CD14-positive monocyte (primary cell): ENCODE measurements around the gene INPP5F. TPM values are rescaled to one million over a fixed set of nuclear protein-coding genes. Genes with fewer than 3 reads are reported as not detected.

Experiments
- DNase-seq, 3 donors: peaks; one replicate each; pipeline ENCODE4 v3.0.0-alpha.2; 2011 to 2022
- H2AFZ ChIP-seq: 2 replicates; pipeline ENCODE4 v1.6.0; 2012; ENCODE audit warnings: mild to moderate bottlenecking, low read depth, low read length, inconsistent platforms; ENCODE audit not compliant: insufficient read depth, poor library complexity, severe bottlenecking
- H3K27ac ChIP-seq, 2 donors: 1 replicate in 1 of 2; 2 replicates in 1 of 2; pipeline ENCODE4 v1.5.1; 2012 to 2013; ENCODE audit warnings: low read length in 2 of 2, control low read depth in 1 of 2, inconsistent platforms in 1 of 2, low read depth in 1 of 2, mild to moderate bottlenecking in 1 of 2
- H3K27me3 ChIP-seq, 2 donors: one replicate each; pipeline versions ENCODE4 v1.6.0 to v1.6.1; 2011 to 2013; ENCODE audit warnings: low read length in 2 of 2; ENCODE audit not compliant: control insufficient read depth in 2 of 2, insufficient read depth in 2 of 2
- H3K36me3 ChIP-seq, 2 donors: replicated peaks in 1 of 2; 1 replicate in 1 of 2; 2 replicates in 1 of 2; pipeline versions ENCODE4 v1.5.1 to v1.6.1; 2012 to 2013; ENCODE audit warnings: low read length in 2 of 2, control low read depth in 1 of 2, inconsistent platforms in 1 of 2, mild to moderate bottlenecking in 1 of 2; ENCODE audit not compliant: insufficient read depth in 2 of 2, control insufficient read depth in 1 of 2
- H3K4me1 ChIP-seq, 2 donors: 1 replicate in 1 of 2; 2 replicates in 1 of 2; pipeline versions ENCODE4 v1.5.1 to v1.6.1; 2012 to 2013; ENCODE audit warnings: low read length in 2 of 2, control low read depth in 1 of 2, inconsistent platforms in 1 of 2, mild to moderate bottlenecking in 1 of 2, moderate library complexity in 1 of 2; ENCODE audit not compliant: insufficient read depth in 2 of 2, control insufficient read depth in 1 of 2
- H3K4me2 ChIP-seq: replicated peaks from 2 replicates; pipeline ENCODE3; 2012; ENCODE audit warnings: low read length, moderate library complexity, mild to moderate bottlenecking; ENCODE audit not compliant: poor library complexity, severe bottlenecking; ENCODE audit errors: extremely low read depth
- H3K4me3 ChIP-seq, 3 experiments: fragments of 200-600 bp in 1 of 3; sonication (generic) in 1 of 3; replicated peaks in 1 of 3; 1 replicate in 2 of 3; 2 replicates in 1 of 3; pipeline ENCODE4 v1.5.1; 2011 to 2013; ENCODE audit warnings: low read length in 3 of 3, mild to moderate bottlenecking in 3 of 3, control low read depth in 2 of 3, low read depth in 2 of 3, inconsistent platforms in 1 of 3, moderate library complexity in 1 of 3
- H3K79me2 ChIP-seq: 2 replicates; pipeline ENCODE4 v1.6.0; 2012; ENCODE audit warnings: mild to moderate bottlenecking, control low read depth, inconsistent platforms, low read length, moderate library complexity; ENCODE audit not compliant: insufficient read depth
- H3K9ac ChIP-seq: 2 replicates; pipeline ENCODE4 v1.6.0; 2017; ENCODE audit warnings: low read length, mild to moderate bottlenecking; ENCODE audit not compliant: insufficient read depth, poor library complexity, severe bottlenecking
- H3K9me3 ChIP-seq, 2 donors: replicated peaks in 1 of 2; 1 replicate in 1 of 2; 2 replicates in 1 of 2; pipeline versions ENCODE4 v1.5.1 to v1.6.1; 2012 to 2013; ENCODE audit warnings: low read length in 2 of 2, control low read depth in 1 of 2; ENCODE audit not compliant: control insufficient read depth in 1 of 2, insufficient read depth in 1 of 2
- H4K20me1 ChIP-seq: 2 replicates; pipeline ENCODE4 v1.6.0; 2012; ENCODE audit warnings: mild to moderate bottlenecking, low read length, control low read depth, moderate library complexity; ENCODE audit not compliant: insufficient read depth
- H3K27ac Mint-ChIP-seq, 7 donors: one replicate each; pipeline ENCODE4 v1.8.0; 2020; ENCODE audit warnings: mild to moderate bottlenecking in 7 of 7, mixed read lengths in 7 of 7, moderate library complexity in 6 of 7, inconsistent platforms in 2 of 7
- H3K27me3 Mint-ChIP-seq, 3 donors: one replicate each; pipeline ENCODE4 v1.8.0; 2021 to 2022; ENCODE audit warnings: low read depth in 3 of 3, mild to moderate bottlenecking in 3 of 3, mixed read lengths in 3 of 3, moderate library complexity in 3 of 3, inconsistent platforms in 1 of 3
- H3K36me3 Mint-ChIP-seq, 2 donors: one replicate each; pipeline ENCODE4 v1.8.0; 2020; ENCODE audit warnings: mixed read lengths in 2 of 2, inconsistent platforms in 1 of 2, mild to moderate bottlenecking in 1 of 2
- H3K4me1 Mint-ChIP-seq: one replicate; pipeline ENCODE4 v1.8.0; 2020; ENCODE audit warnings: mild to moderate bottlenecking, mixed read lengths
- H3K4me3 Mint-ChIP-seq, 2 donors: one replicate each; pipeline ENCODE4 v1.8.0; 2020; ENCODE audit warnings: mild to moderate bottlenecking in 2 of 2, mixed read lengths in 2 of 2, moderate library complexity in 1 of 2
- H3K9me3 Mint-ChIP-seq, 7 donors: one replicate each; pipeline ENCODE4 v1.8.0; 2020 to 2022; ENCODE audit warnings: mixed read lengths in 7 of 7, mild to moderate bottlenecking in 6 of 7, moderate library complexity in 6 of 7, inconsistent platforms in 2 of 7
- WGBS: methylation state at CpG from one replicate; pipeline ENCODE4 v1.1.5; 2013; ENCODE audit warnings: missing lambda C conversion rate; ENCODE audit not compliant: insufficient coverage; 5-methylcytosine and 5-hydroxymethylcytosine counted together
- intact Hi-C, 2 donors: fragments of 100-400 bp; cut with micrococcal nuclease; formaldehyde crosslinking; loops; one replicate each; pipeline versions ENCODE4 v1.15.0 to v1.15.1; 2023
- polyA plus RNA-seq, 3 donors: library from polyadenylated mRNA; depleted of rRNA in 1 of 3; unstranded in 2 of 3; stranded (reverse) in 1 of 3; fragments of 300-500 nt in 2 of 3; fragments of >200 nt in 1 of 3; fragmentation: Illumina TruSeq in 2 of 3; gene quantifications; 1 replicate in 2 of 3; 2 replicates in 1 of 3; pipeline ENCODE4 v1.2.3, GENCODE V29; 2012 to 2021
- TF ChIP-seq, protein P1 (sequence below): fragments of 200-600 bp; IDR thresholded peaks from one replicate; pipeline ENCODE4 v1.8.0; 2022; ENCODE audit warnings: antibody characterized with exemption, mild to moderate bottlenecking

The INPP5F gene
- polyA plus RNA-seq, 3 donors = 5.1 to 6.9 (median 5.4) TPM

DNA sequence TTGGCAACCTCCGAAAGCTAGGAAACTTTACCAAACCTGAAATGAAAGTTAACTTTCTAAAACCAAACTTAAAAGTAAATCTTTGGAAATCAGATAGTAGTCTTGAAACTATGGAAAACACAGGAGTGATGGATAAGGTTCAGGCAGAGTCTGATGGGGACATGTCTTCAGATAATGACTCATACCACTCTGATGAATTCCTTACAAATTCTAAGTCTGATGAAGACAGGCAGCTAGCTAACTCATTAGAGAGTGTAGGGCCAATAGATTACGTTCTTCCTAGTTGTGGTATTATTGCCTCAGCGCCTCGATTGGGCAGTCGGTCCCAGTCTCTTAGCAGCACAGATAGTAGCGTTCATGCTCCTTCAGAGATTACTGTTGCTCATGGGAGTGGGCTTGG is 100.9 kb downstream of the INPP5F start:
- H3K27ac Mint-ChIP-seq = peak overlapping the region in 2 of 7 donors; percentile 28 to 77
- 94% methylated on average over 5 of the region's 6 CpGs for WGBS

DNA sequence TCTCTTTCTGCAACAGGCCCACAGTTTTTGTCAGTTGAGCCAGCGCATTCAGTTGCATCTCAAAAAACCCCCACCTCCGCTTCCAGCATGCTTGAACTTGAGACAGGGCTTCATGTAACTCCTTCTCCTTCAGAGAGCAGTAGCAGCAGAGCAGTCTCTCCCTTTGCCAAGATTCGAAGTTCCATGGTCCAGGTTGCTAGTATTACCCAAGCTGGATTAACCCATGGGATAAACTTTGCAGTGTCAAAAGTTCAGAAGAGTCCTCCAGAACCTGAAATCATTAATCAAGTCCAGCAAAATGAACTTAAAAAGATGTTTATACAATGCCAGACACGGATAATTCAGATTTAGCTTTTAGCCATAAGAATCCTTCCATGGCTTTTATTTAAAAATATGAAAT is 101.6 kb downstream of the INPP5F start:
- Mint-ChIP-seq H3K4me3 (no peak overlapping the region), H3K36me3 (peaks cover 70 to 75% of the 10 kb centered on the region in 2 donors), H3K9me3 (no peaks in the 10 kb centered on the region), H3K4me1 (no peaks in the 10 kb centered on the region), H3K27me3 (no peaks in the 10 kb centered on the region), H3K27ac (no peak overlapping the region)
- DNase-seq = no peak
- H3K9me3 ChIP-seq = no peaks in the 10 kb centered on the region
- H3K79me2 ChIP-seq = no peaks in the 10 kb centered on the region
- H4K20me1 ChIP-seq = peaks cover 7% of the 10 kb centered on the region
- 100% methylated on average over 3 of the region's 4 CpGs for WGBS
- intact Hi-C loops = no loop called here
- H3K4me2 ChIP-seq = no peak overlapping the region
- H2AFZ ChIP-seq = no peak overlapping the region
- H3K36me3 ChIP-seq = peaks cover 51 to 86% of the 10 kb centered on the region in 2 donors
- H3K9ac ChIP-seq = no peak overlapping the region
- H3K4me3 ChIP-seq = no peak overlapping the region
- no peak overlapping the region for H3K27ac ChIP-seq
- H3K27me3 ChIP-seq = no peaks in the 10 kb centered on the region
- H3K4me1 ChIP-seq = no peaks in the 10 kb centered on the region
- TF ChIP-seq, protein P1, sequence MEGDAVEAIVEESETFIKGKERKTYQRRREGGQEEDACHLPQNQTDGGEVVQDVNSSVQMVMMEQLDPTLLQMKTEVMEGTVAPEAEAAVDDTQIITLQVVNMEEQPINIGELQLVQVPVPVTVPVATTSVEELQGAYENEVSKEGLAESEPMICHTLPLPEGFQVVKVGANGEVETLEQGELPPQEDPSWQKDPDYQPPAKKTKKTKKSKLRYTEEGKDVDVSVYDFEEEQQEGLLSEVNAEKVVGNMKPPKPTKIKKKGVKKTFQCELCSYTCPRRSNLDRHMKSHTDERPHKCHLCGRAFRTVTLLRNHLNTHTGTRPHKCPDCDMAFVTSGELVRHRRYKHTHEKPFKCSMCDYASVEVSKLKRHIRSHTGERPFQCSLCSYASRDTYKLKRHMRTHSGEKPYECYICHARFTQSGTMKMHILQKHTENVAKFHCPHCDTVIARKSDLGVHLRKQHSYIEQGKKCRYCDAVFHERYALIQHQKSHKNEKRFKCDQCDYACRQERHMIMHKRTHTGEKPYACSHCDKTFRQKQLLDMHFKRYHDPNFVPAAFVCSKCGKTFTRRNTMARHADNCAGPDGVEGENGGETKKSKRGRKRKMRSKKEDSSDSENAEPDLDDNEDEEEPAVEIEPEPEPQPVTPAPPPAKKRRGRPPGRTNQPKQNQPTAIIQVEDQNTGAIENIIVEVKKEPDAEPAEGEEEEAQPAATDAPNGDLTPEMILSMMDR = no peak

More for the DNA sequence above, 100.9 kb downstream of the INPP5F start:
- Mint-ChIP-seq H3K4me1 (no peaks in the 10 kb centered on the region), H3K27me3 (peaks cover 0 to 1% (median 0%) of the 10 kb centered on the region in 3 donors), H3K4me3 (no peak overlapping the region), H3K36me3 (peaks cover 63 to 68% of the 10 kb centered on the region in 2 donors), H3K9me3 (no peaks in the 10 kb centered on the region)
- H3K27me3 ChIP-seq = no peaks in the 10 kb centered on the region
- H3K4me2 ChIP-seq = no peak overlapping the region
- no peak overlapping the region for H2AFZ ChIP-seq
- no peaks in the 10 kb centered on the region for H3K79me2 ChIP-seq
- peaks cover 3% of the 10 kb centered on the region for H4K20me1 ChIP-seq
- no peak overlapping the region for H3K27ac ChIP-seq
- H3K9ac ChIP-seq = no peak overlapping the region
- intact Hi-C loops = no loop called here
- H3K36me3 ChIP-seq = peaks cover 45 to 81% of the 10 kb centered on the region in 2 donors
- no peaks in the 10 kb centered on the region for H3K4me1 ChIP-seq
- no peak for DNase-seq
- no peak overlapping the region for H3K4me3 ChIP-seq
- H3K9me3 ChIP-seq = no peaks in the 10 kb centered on the region
- TF ChIP-seq, protein P1 = no peak
